Lower leg skin (tissue), 4 donors: ENCODE results near the gene GPATCH2. TPM values are rescaled to one million over a fixed set of nuclear protein-coding genes. Genes with fewer than 3 reads are reported as not detected.

Source experiments
- DNase-seq, 2 donors: peaks; one replicate each; pipeline ENCODE4 v3.0.0-alpha.2; 2019; ENCODE audit warnings: low spot score in 2 of 2
- H3K4me3 ChIP-seq: fragments of 200-600 bp; sonication (generic); 2 replicates; pipeline ENCODE4 v1.5.1; 2017; ENCODE audit warnings: mild to moderate bottlenecking, low read depth; ENCODE audit not compliant: poor library complexity, severe bottlenecking
- POLR2A ChIP-seq, 2 donors: fragments of 450-650 bp; IDR thresholded peaks; one replicate each; pipeline ENCODE4 v1.6.1; 2016 to 2017; ENCODE audit warnings: antibody characterized with exemption in 2 of 2, mild to moderate bottlenecking in 1 of 2, moderate library complexity in 1 of 2
- WGBS, 2 donors: methylation state at CpG; one replicate each; pipeline ENCODE4 v1.1.5; 2018; 5-methylcytosine and 5-hydroxymethylcytosine counted together
- intact Hi-C: fragments of 100-400 bp; cut with DNase I; formaldehyde crosslinking; loops from one replicate; pipeline ENCODE4 v1.15.0; 2023; ENCODE audit warnings: low total_unique reads
- total RNA-seq, 4 donors: library from RNA; depleted of rRNA; stranded (reverse); fragments of >200 nt; gene quantifications; one replicate each; pipeline ENCODE4 v1.1.0, GENCODE V29; 2016
- TF ChIP-seq, protein P1 (sequence below), 3 donors: fragments of 450-650 bp; IDR thresholded peaks; one replicate each; pipeline ENCODE4 v1.5.1; 2016; ENCODE audit warnings: antibody characterized with exemption in 3 of 3, mild to moderate bottlenecking in 3 of 3, moderate library complexity in 2 of 3

The GPATCH2 gene
- total RNA-seq, 4 donors from 2014 or later: 8.7 to 11.7 (median 9.2) TPM

DNA sequence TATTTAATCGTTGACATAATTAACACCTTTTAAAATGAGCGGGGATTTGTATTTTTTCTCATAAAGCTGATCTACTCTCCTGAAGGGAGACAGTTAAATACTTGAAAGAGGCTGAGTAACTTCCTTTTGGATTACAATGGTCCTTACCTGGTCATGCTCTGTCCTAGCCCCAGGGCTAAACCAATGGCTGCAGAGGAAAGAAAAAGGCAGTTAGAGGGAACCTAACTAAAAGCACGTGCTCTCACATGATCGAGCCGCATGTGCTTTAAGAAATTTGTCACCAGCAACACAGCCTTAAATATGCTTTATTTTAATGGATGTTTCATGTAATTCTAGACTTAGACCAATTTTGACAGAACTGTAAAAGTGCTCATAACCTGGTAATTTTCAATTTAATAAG, 132.7 kb downstream of the GPATCH2 start:
- DNase-seq: no peak
- TF ChIP-seq, protein P1, sequence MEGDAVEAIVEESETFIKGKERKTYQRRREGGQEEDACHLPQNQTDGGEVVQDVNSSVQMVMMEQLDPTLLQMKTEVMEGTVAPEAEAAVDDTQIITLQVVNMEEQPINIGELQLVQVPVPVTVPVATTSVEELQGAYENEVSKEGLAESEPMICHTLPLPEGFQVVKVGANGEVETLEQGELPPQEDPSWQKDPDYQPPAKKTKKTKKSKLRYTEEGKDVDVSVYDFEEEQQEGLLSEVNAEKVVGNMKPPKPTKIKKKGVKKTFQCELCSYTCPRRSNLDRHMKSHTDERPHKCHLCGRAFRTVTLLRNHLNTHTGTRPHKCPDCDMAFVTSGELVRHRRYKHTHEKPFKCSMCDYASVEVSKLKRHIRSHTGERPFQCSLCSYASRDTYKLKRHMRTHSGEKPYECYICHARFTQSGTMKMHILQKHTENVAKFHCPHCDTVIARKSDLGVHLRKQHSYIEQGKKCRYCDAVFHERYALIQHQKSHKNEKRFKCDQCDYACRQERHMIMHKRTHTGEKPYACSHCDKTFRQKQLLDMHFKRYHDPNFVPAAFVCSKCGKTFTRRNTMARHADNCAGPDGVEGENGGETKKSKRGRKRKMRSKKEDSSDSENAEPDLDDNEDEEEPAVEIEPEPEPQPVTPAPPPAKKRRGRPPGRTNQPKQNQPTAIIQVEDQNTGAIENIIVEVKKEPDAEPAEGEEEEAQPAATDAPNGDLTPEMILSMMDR (IDR thresholded peaks at IDR 0.05): no peak
- no peak for TF ChIP-seq POLR2A (IDR thresholded peaks at IDR 0.05)
- no peak overlapping the region for H3K4me3 ChIP-seq
- WGBS, 2 donors: 84 to 86% methylated on average over 5 of the region's 5 CpGs
- intact Hi-C loops: no loop called here

DNA sequence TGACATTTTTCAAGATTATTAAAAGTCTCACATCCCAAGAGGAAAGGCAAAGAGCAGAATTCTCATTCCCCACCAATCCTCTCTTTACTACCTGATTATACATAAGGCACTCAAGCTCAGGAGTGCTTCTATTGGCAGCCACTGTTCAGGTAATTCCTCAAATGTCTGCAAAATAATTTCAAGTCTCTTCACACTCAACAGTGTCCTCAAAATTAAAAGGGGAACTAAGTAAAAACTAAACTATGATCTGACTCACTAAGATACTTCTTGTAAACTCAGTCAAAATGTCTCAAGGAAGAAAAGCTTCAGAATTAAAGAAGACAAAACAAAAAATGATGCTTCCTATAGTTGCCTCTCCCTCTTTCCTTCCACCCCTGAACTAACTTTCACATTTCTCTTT, 135.6 kb downstream of the GPATCH2 start:
- intact Hi-C loops: no loop called here

GRCh38 chr1:217494767-217495166, 136.1 kb downstream of the GPATCH2 start:
- TF ChIP-seq, protein P1 (IDR thresholded peaks at IDR 0.05): no peak
- TF ChIP-seq POLR2A (IDR thresholded peaks at IDR 0.05): no peak
- 86 to 89% methylated on average over 2 of the region's 2 CpGs for WGBS, 2 donors
- DNase-seq: no peak
- no peak overlapping the region for H3K4me3 ChIP-seq
- intact Hi-C loops: no loop called here

More for the DNA sequence above, 135.6 kb downstream of the GPATCH2 start:
- no peak overlapping the region for H3K4me3 ChIP-seq
- TF ChIP-seq, protein P1 (IDR thresholded peaks at IDR 0.05): no peak
- TF ChIP-seq POLR2A (IDR thresholded peaks at IDR 0.05): no peak
- DNase-seq: no peak

- 95 to 98% methylated on average over 1 of the region's 1 CpG for WGBS, 2 donors
- DNase-seq: no peak
- intact Hi-C loops: no loop called here
- TF ChIP-seq, protein P1 (IDR thresholded peaks at IDR 0.05): no peak
- no peak for TF ChIP-seq POLR2A (IDR thresholded peaks at IDR 0.05)
- no peak overlapping the region for H3K4me3 ChIP-seq
Measured at GRCh38 chr1:217493290-217493689, 137.6 kb downstream of the GPATCH2 start.

DNA sequence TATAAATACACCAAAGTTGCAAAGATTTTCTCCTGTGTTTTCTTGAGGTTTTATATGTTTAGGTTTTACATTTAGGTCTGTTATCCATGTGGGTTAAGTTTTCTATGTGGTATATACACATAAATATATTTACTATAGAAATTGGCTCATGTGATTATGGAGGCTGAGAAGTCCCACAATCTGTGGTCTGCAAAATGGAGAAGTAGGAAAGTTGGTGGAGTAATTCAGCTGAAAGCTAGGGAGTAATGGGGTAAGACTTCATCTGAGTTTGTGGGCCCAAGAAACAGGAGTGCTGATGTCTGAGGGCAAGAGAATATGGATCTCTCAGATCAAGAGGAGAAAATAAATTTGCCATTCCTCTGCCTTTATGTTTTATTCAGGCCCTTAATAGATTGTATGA, 146.0 kb downstream of the GPATCH2 start:
- no peak for DNase-seq
- intact Hi-C loops: no loop called here
- TF ChIP-seq, protein P1 (IDR thresholded peaks at IDR 0.05): no peak
- no peak for TF ChIP-seq POLR2A (IDR thresholded peaks at IDR 0.05)
- H3K4me3 ChIP-seq: no peak overlapping the region

GRCh38 chr1:217482356-217483102, 148.4 kb downstream of the GPATCH2 start:
- no peak overlapping the region for H3K4me3 ChIP-seq
- DNase-seq: no peak
- no peak for TF ChIP-seq POLR2A (IDR thresholded peaks at IDR 0.05)
- TF ChIP-seq, protein P1 (IDR thresholded peaks at IDR 0.05): no peak
- 74 to 84% methylated on average over 3 of the region's 3 CpGs for WGBS, 2 donors
- intact Hi-C loops: no loop called here
